Pons (tissue), 1 donor: ENCODE measurements around the gene RBBP9.
"Not testable (repeated sequence)": the region's sequence is repeated elsewhere in the genome, so short reads cannot be mapped to it uniquely, and the experiment has no call there.

Experiments
- DNase-seq: peaks from one replicate; pipeline ENCODE4 v3.0.0-alpha.2; 2016; ENCODE audit warnings: low spot score

The RBBP9 gene

DNA sequence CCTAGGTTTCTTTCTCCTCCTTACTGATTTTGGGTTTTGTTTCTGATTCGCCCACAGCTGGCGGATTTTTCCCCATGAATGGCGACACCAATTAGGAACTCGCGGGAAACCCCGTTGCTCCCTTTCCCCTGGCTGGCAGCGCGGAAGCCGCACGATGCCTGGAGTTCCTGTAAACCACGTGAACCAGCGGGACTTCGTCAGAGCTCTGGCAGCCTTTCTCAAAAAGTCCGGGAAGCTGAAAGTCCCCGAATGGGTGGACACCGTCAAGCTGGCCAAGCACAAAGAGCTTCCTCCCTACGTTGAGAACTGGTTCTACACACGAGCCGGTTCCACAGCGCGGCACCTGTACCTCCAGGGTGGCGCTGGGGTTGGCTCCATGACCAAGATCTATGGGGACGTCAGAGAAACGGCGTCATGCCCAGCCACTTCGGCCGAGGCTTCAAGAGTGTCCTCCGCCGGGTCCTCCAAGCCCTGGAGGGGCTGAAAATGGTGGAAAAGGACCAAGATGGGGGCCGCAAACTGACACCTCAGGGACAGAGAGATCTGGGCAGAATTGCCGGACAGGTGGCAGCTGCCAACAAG lies 7.5 kb upstream of the RBBP9 start:
- DNase-seq = no peak

GRCh38 chr20:18501672-18502071 lies 4.6 kb upstream of the RBBP9 start:
- not testable (repeated sequence) for DNase-seq

GRCh38 chr20:18497603-18498002 lies 578 bp upstream of the RBBP9 start:
- DNase-seq = no peak

GRCh38 chr20:18496042-18496441 lies 983 bp downstream of the RBBP9 start:
- no peak for DNase-seq

DNA sequence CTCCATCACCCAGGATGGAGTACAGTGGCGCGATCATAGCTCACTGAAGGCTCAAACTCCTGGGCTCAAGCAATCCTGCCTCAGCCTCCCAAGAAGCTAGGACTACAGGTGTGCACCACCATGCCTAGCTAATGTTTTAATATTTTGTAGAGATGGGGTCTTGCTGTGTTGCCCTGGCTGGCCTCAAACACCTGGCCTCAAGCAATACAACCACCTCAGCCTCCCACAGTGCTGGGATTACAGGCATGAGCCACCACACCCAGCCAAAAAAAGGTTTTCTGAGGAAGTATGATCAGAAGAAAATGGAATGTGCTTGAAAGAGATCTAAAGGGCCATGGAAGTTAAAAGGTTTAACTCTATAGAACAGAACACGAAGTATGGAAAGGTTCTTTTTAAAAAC lies 8.7 kb downstream of the RBBP9 start:
- no peak for DNase-seq

- DNase-seq = no peak
Measured at GRCh38 chr20:18481596-18481995, 15.4 kb downstream of the RBBP9 start.

GRCh38 chr20:18477821-18478220 lies 19.2 kb downstream of the RBBP9 start:
- no peak for DNase-seq

- no peak for DNase-seq
Measured at GRCh38 chr20:18477218-18477617, 19.8 kb downstream of the RBBP9 start.

- peak; percentile 97 for DNase-seq
Measured at GRCh38 chr20:18466894-18467730, 29.9 kb downstream of the RBBP9 start, which contains the start of the genes DZANK1 and POLR3F. DZANK1 (minus strand) TSS chr20:18467030; CDS start chr20:18465358, 1,672 bp downstream. POLR3F (plus strand) TSS chr20:18467390; CDS start chr20:18467507, 117 bp downstream.

DNA sequence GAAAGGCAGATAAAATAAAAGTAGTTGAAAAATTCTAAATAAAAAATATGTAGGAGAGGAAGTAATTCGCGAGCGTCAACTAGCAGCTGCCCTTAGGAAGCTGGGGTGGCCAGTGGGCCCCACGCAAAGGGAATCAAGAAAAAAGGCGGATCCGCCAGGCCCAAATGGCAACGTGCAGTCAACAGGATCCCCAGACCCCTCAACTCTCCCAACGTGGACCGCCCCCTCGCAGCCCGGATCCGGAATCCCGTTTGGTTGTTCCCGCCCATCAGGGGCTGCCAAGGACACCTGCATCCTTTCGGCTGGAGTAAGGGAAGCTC lies 30.5 kb downstream of the RBBP9 start:
- DNase-seq = no peak

GRCh38 chr20:18465536-18466200 lies 31.4 kb downstream of the RBBP9 start:
- no peak for DNase-seq

GRCh38 chr20:18456600-18456999 lies 40.4 kb downstream of the RBBP9 start:
- DNase-seq = no peak

- no peak for DNase-seq
Measured at GRCh38 chr20:18443886-18444285, 53.1 kb downstream of the RBBP9 start.

- no peak for DNase-seq
Measured at GRCh38 chr20:18440403-18440802, 56.6 kb downstream of the RBBP9 start.

GRCh38 chr20:18436847-18437246 lies 60.2 kb downstream of the RBBP9 start:
- no peak for DNase-seq
